Measurements from ENCODE around the gene MAP4K5. TPM values are rescaled to one million over a fixed set of nuclear protein-coding genes. Genes with fewer than 3 reads are reported as not detected.

Gene MAP4K5
- total and polyA plus RNA-seq, 4 donors = 7.7 to 47.1 (median 19.3) TPM

GRCh38 chr14:50373959-50374358 is 158.4 kb downstream of the MAP4K5 start:
- H3K27me3 ChIP-seq (ENCODE audit: control insufficient read depth in 4 of 4, insufficient read depth in 4 of 4, low read length in 3 of 4) = no peaks in the 10 kb centered on the region
- no peaks in the 10 kb centered on the region for H3K4me1 ChIP-seq (ENCODE audit: control insufficient read depth in 4 of 4, insufficient read depth in 4 of 4, low read length in 3 of 4)
- TF ChIP-seq FOXA1 (IDR thresholded peaks at IDR 0.05) = no peak
- DNase-seq (ENCODE audit: low spot score) = no peak
- H3K4me3 ChIP-seq (ENCODE audit: low read depth in 1 of 3, low read length in 3 of 3) = no peak overlapping the region
- no peak overlapping the region for H3K27ac ChIP-seq (ENCODE audit: low read depth in 1 of 2, low read length in 2 of 2)
- WGBS = 75% methylated on average over 3 of the region's 3 CpGs
- H3K9me3 ChIP-seq (ENCODE audit: control insufficient read depth in 4 of 4, low read length in 3 of 4) = no peaks in the 10 kb centered on the region
- H3K36me3 ChIP-seq (ENCODE audit: control insufficient read depth in 4 of 4, insufficient read depth in 3 of 4, low read depth in 1 of 4, low read length in 3 of 4) = no peaks in the 10 kb centered on the region
- no peak overlapping the region for H3K9ac ChIP-seq (ENCODE audit: low read depth in 1 of 2, low read length in 2 of 2)

DNA sequence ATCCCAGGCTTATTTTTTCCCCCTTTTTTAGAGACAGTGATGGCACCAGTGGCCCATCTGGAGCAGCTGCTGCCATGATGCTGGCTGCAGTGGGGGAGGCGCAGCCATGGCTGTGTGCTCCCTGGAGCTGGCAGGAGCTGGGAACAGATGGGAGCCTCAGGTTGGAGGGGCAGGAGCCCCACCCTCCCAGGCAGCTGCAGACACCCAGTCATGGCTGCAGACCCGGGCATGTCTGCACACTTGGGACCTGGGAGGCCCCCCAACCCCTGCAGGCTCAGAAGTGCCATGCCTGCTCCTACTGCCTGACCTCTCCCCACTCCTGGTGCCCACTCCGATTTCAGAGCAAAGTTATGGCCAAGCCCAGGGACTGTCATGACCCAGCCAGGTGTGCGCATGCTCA is 160.8 kb downstream of the MAP4K5 start:
- Histone ChIP-seq H3K36me3 (ENCODE audit: control insufficient read depth in 4 of 4, insufficient read depth in 3 of 4, low read depth in 1 of 4, low read length in 3 of 4) (no peaks in the 10 kb centered on the region), H3K9me3 (ENCODE audit: control insufficient read depth in 4 of 4, low read length in 3 of 4) (no peaks in the 10 kb centered on the region), H3K27ac (ENCODE audit: low read depth in 1 of 2, low read length in 2 of 2) (no peak overlapping the region), H3K4me1 (ENCODE audit: control insufficient read depth in 4 of 4, insufficient read depth in 4 of 4, low read length in 3 of 4) (peaks cover 0 to 5% (median 0%) of the 10 kb centered on the region in 4 donors), H3K27me3 (ENCODE audit: control insufficient read depth in 4 of 4, insufficient read depth in 4 of 4, low read length in 3 of 4) (no peaks in the 10 kb centered on the region), H3K9ac (ENCODE audit: low read depth in 1 of 2, low read length in 2 of 2) (no peak overlapping the region), H3K4me3 (ENCODE audit: low read depth in 1 of 3, low read length in 3 of 3) (no peak overlapping the region)
- DNase-seq (ENCODE audit: low spot score) = no peak
- TF ChIP-seq FOXA1 (IDR thresholded peaks at IDR 0.05) (no peak), SP1 (IDR thresholded peaks at IDR 0.05) (no peak), RXRA (IDR thresholded peaks at IDR 0.05) (no peak), HNF4G (IDR thresholded peaks at IDR 0.05) (no peak), FOXA2 (IDR thresholded peaks at IDR 0.05) (no peak), JUND (IDR thresholded peaks at IDR 0.05) (no peak), EGR1 (IDR thresholded peaks at IDR 0.05; ENCODE audit: low read depth in 2 of 2) (no peak), NR2F2 (IDR thresholded peaks at IDR 0.05) (no peak), TAF1 (conservative IDR thresholded peaks at IDR 0.05) (no peak), MAX (IDR thresholded peaks at IDR 0.05) (no peak), HNF4A (conservative IDR thresholded peaks at IDR 0.05) (no peak), GABPA (IDR thresholded peaks at IDR 0.05 in 1 of 2, conservative IDR thresholded peaks at IDR 0.05 in 1 of 2) (no peak), RAD21 (IDR thresholded peaks at IDR 0.05) (no peak), YY1 (IDR thresholded peaks at IDR 0.05) (no peak), ZBTB33 (IDR thresholded peaks at IDR 0.05) (no peak), ATF3 (IDR thresholded peaks at IDR 0.05) (no peak)
- TF ChIP-seq, protein P1, sequence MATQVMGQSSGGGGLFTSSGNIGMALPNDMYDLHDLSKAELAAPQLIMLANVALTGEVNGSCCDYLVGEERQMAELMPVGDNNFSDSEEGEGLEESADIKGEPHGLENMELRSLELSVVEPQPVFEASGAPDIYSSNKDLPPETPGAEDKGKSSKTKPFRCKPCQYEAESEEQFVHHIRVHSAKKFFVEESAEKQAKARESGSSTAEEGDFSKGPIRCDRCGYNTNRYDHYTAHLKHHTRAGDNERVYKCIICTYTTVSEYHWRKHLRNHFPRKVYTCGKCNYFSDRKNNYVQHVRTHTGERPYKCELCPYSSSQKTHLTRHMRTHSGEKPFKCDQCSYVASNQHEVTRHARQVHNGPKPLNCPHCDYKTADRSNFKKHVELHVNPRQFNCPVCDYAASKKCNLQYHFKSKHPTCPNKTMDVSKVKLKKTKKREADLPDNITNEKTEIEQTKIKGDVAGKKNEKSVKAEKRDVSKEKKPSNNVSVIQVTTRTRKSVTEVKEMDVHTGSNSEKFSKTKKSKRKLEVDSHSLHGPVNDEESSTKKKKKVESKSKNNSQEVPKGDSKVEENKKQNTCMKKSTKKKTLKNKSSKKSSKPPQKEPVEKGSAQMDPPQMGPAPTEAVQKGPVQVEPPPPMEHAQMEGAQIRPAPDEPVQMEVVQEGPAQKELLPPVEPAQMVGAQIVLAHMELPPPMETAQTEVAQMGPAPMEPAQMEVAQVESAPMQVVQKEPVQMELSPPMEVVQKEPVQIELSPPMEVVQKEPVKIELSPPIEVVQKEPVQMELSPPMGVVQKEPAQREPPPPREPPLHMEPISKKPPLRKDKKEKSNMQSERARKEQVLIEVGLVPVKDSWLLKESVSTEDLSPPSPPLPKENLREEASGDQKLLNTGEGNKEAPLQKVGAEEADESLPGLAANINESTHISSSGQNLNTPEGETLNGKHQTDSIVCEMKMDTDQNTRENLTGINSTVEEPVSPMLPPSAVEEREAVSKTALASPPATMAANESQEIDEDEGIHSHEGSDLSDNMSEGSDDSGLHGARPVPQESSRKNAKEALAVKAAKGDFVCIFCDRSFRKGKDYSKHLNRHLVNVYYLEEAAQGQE (IDR thresholded peaks at IDR 0.05) = no peak
- TF ChIP-seq, protein P2, sequence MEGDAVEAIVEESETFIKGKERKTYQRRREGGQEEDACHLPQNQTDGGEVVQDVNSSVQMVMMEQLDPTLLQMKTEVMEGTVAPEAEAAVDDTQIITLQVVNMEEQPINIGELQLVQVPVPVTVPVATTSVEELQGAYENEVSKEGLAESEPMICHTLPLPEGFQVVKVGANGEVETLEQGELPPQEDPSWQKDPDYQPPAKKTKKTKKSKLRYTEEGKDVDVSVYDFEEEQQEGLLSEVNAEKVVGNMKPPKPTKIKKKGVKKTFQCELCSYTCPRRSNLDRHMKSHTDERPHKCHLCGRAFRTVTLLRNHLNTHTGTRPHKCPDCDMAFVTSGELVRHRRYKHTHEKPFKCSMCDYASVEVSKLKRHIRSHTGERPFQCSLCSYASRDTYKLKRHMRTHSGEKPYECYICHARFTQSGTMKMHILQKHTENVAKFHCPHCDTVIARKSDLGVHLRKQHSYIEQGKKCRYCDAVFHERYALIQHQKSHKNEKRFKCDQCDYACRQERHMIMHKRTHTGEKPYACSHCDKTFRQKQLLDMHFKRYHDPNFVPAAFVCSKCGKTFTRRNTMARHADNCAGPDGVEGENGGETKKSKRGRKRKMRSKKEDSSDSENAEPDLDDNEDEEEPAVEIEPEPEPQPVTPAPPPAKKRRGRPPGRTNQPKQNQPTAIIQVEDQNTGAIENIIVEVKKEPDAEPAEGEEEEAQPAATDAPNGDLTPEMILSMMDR (IDR thresholded peaks at IDR 0.05; ENCODE audit: low read depth, low read length, missing input control) = no peak
- 92% methylated on average over 4 of the region's 4 CpGs for WGBS

Small RNAs within 50 kb of the gene (small RNA-seq; reads per million reads assigned to genes)
- gene RF00019 (not detected), gene SNRPGP1 (not detected)

Other genes with a start within 250 kb of the MAP4K5 start
- gene L2HGDH, start 220.3 kb downstream of the MAP4K5 start, total RNA-seq = 1 to 10 TPM; 5.5 to 9.0 TPM
- gene L2HGDH, start 220.3 kb downstream of the MAP4K5 start, polyA plus RNA-seq = 1 to 10 TPM; 3.8 to 5.2 TPM
- 1 to 10 TPM; 6.3 to 6.7 TPM for gene DMAC2L, start 220.2 kb downstream of the MAP4K5 start, total RNA-seq
- gene DMAC2L, start 220.2 kb downstream of the MAP4K5 start, polyA plus RNA-seq = 10 to 100 TPM in 1 of 2 donors, 1 to 10 TPM in 1; 5.2 to 17.2 TPM
- 1 to 10 TPM; 2.7 to 6.8 TPM for gene CDKL1, start 135.7 kb downstream of the MAP4K5 start, total RNA-seq
- 1 to 10 TPM; 1.1 to 1.6 TPM for gene CDKL1, start 135.7 kb downstream of the MAP4K5 start, polyA plus RNA-seq
- under 1 TPM; 0.33 to 0.79 TPM for gene ATL1, start 27.6 kb upstream of the MAP4K5 start, total RNA-seq
- under 1 TPM; 0.17 to 0.61 TPM for gene ATL1, start 27.6 kb upstream of the MAP4K5 start, polyA plus RNA-seq
- gene SAV1, start 135.7 kb upstream of the MAP4K5 start, total RNA-seq = 10 to 100 TPM in 1 of 2 donors, 1 to 10 TPM in 1; 9.5 to 14.0 TPM
- gene SAV1, start 135.7 kb upstream of the MAP4K5 start, polyA plus RNA-seq = 1 to 10 TPM; 4.9 to 6.3 TPM

Measured in liver (tissue), 10 donors.